Measurements from ENCODE around the gene ZNF580.

DNA sequence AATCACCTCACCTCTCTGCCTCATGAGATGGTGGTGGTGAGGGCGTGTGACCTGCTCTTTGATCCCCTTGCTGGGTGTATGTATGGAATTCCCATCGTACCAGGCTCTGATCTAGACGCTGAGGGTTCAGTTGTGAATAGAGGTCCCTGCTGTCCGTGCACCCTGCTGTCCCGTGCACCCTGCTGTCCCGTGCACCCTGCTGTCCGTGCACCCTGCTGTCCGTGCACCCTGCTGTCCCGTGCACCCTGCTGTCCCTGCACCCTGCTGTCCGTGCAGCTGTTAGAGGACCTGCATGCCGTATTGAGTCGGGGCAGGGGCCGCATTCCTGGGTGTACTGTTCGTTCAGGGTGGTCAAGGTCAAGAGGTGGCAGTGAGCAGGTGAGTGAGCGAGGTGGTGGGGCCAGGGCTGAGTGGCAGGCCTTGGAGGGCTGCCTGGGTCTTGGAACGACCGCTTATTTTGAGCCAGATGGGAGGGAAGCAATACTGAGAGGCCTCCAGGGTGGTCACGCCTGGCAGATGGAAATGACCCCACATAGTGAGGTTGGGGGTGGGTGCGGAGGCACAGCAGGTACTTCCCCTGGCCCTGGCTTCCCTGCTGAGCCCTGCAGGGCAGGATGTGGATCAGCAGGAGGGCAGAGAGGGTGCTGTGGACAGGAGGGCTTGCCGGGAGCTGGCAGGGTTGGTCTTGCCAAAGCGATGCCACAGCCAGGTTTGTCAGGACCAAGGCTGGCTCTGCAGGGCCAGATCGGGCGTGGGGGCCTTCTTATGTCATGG, 29.7 kb downstream of the ZNF580 start:
- TF ChIP-seq POLR2A (IDR thresholded peaks at IDR 0.05; ENCODE audit: low read length) (no peak), GATA1 (IDR thresholded peaks at IDR 0.05; ENCODE audit: low read depth, low read length) (no peak)
